Left lung (tissue), 10 donors: Measurements from ENCODE around the gene SRPRB. TPM values are rescaled to one million over a fixed set of nuclear protein-coding genes. Genes with fewer than 3 reads are reported as not detected.

Source experiments
- ATAC-seq: fragments of 200-7000 bp; cut with Tn5 transposase; one replicate; pipeline ENCODE4 v1.9.1; 2020; ENCODE audit warnings: moderate library complexity
- DNase-seq, 4 donors: peaks; one replicate each; pipeline ENCODE4 v3.0.0-alpha.2; 2013 to 2020
- H3K27ac ChIP-seq, 2 donors: fragments of 200-600 bp; sonication (generic) in 1 of 2; one replicate each; pipeline versions ENCODE4 v1.5.0 to v1.8.0; 2020 to 2021
- H3K27me3 ChIP-seq, 2 donors: fragments of 200-600 bp; sonication (generic) in 1 of 2; one replicate each; pipeline versions ENCODE4 v1.5.0 to v1.8.0; 2020 to 2021
- H3K36me3 ChIP-seq, 2 donors: fragments of 200-600 bp; sonication (generic) in 1 of 2; one replicate each; pipeline versions ENCODE4 v1.5.0 to v1.8.0; 2020 to 2021
- H3K4me1 ChIP-seq, 2 donors: fragments of 200-600 bp; one replicate each; pipeline ENCODE4 v1.8.0; 2021
- H3K4me3 ChIP-seq, 2 donors: fragments of 200-600 bp; sonication (generic) in 1 of 2; one replicate each; pipeline versions ENCODE4 v1.5.0 to v1.8.0; 2020 to 2021; ENCODE audit warnings: mild to moderate bottlenecking in 1 of 2
- H3K9me3 ChIP-seq, 2 donors: fragments of 200-600 bp; sonication (generic) in 1 of 2; one replicate each; pipeline versions ENCODE4 v1.5.0 to v1.8.0; 2020 to 2021
- intact Hi-C, 2 donors: fragments of 100-400 bp; cut with DNase I; formaldehyde crosslinking; loops; one replicate each; pipeline versions ENCODE4 v1.11.2 to v1.14.2; 2022
- polyA plus RNA-seq, 6 donors: library from polyadenylated mRNA; unstranded; fragments of 120-200 nt; gene quantifications; one replicate each; pipeline ENCODE4 v1.2.1, GENCODE V29; 2013; ENCODE audit not compliant: insufficient read length in 6 of 6
- total RNA-seq, 2 donors: library from RNA; stranded (reverse); fragmentation: NEBNext Ultra II Directional; extraction: Animal tissue kit (Norgen Biotek cat#: 25700); gene quantifications; one replicate each; pipeline ENCODE4 v1.2.1, GENCODE V29; 2021
- TF ChIP-seq, protein P1 (sequence below), 2 donors: fragments of 200-600 bp; sonication (generic) in 1 of 2; IDR thresholded peaks; one replicate each; pipeline versions ENCODE4 v1.5.0 to v1.8.0; 2021; ENCODE audit warnings: antibody characterized with exemption in 2 of 2
- donor health status: DM: no; HTN: yes; CAD: no.
- donor health status: DM: no; HTN: no; CAD: no.

The SRPRB gene
- total and polyA plus RNA-seq, 8 donors, result 36.2 to 117 (median 43.9) TPM

GRCh38 chr3:133758568-133758928 is 47.1 kb upstream of the SRPRB start:
- TF ChIP-seq, protein P1, sequence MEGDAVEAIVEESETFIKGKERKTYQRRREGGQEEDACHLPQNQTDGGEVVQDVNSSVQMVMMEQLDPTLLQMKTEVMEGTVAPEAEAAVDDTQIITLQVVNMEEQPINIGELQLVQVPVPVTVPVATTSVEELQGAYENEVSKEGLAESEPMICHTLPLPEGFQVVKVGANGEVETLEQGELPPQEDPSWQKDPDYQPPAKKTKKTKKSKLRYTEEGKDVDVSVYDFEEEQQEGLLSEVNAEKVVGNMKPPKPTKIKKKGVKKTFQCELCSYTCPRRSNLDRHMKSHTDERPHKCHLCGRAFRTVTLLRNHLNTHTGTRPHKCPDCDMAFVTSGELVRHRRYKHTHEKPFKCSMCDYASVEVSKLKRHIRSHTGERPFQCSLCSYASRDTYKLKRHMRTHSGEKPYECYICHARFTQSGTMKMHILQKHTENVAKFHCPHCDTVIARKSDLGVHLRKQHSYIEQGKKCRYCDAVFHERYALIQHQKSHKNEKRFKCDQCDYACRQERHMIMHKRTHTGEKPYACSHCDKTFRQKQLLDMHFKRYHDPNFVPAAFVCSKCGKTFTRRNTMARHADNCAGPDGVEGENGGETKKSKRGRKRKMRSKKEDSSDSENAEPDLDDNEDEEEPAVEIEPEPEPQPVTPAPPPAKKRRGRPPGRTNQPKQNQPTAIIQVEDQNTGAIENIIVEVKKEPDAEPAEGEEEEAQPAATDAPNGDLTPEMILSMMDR (IDR thresholded peaks at IDR 0.05), result no peak
- H3K4me1 ChIP-seq, result no peaks in the 10 kb centered on the region
- ATAC-seq (no peak), DNase-seq (no peak)
- H3K27ac ChIP-seq, result no peak overlapping the region
- no peaks in the 10 kb centered on the region for H3K36me3 ChIP-seq
- no peaks in the 10 kb centered on the region for H3K9me3 ChIP-seq
- intact Hi-C loops, result no loop called here
- no peaks in the 10 kb centered on the region for H3K27me3 ChIP-seq
- H3K4me3 ChIP-seq, result no peak overlapping the region

DNA sequence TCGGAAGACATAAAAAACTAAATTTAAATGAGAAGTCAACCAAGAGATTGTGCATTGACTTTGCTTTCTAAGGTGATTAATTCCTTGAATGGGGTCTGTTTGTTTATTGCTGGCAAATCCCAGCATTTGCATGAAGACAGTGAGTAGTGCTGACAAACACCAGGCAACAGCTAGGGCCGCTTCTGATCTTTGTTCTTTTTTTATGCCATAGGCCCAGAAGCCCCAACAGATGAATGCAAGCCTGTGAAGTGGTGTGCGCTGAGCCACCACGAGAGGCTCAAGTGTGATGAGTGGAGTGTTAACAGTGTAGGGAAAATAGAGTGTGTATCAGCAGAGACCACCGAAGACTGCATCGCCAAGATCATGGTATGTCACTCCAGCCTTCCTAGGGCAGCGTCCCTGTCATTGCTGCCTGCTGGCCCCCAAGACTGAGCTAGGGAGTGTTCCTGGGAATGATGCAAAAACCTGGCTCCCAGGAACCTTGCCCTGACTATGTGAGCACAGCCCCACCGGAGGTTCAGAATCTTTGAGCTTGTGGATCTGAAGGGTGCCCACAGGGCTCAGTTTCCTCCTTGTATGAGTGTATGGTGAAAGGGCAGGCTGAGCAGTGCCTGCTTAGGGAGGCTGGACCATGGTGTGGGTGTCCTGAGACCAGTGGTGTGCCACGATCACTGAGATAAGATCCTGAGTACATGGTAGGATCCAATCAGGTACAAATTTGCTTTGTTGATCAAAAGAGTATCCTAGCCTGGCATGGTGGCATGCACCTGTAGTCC is 46.5 kb upstream of the SRPRB start:
- TF ChIP-seq, protein P1 (IDR thresholded peaks at IDR 0.05), result no peak
- H3K9me3 ChIP-seq, result no peaks in the 10 kb centered on the region
- no peaks in the 10 kb centered on the region for H3K27me3 ChIP-seq
- intact Hi-C loops, result no loop called here
- H3K27ac ChIP-seq, result no peak overlapping the region
- no peaks in the 10 kb centered on the region for H3K36me3 ChIP-seq
- no peaks in the 10 kb centered on the region for H3K4me1 ChIP-seq
- ATAC-seq (no peak), DNase-seq (no peak)
- H3K4me3 ChIP-seq, result no peak overlapping the region

GRCh38 chr3:133759740-133760305 is 45.8 kb upstream of the SRPRB start:
- H3K4me1 ChIP-seq, result no peaks in the 10 kb centered on the region
- TF ChIP-seq, protein P1 (IDR thresholded peaks at IDR 0.05), result no peak
- ATAC-seq, result no peak
- no peaks in the 10 kb centered on the region for H3K9me3 ChIP-seq
- no peaks in the 10 kb centered on the region for H3K36me3 ChIP-seq
- DNase-seq, result no peak
- H3K27me3 ChIP-seq, result no peaks in the 10 kb centered on the region
- H3K27ac ChIP-seq, result no peak overlapping the region
- intact Hi-C loops, result no loop called here
- no peak overlapping the region for H3K4me3 ChIP-seq

DNA sequence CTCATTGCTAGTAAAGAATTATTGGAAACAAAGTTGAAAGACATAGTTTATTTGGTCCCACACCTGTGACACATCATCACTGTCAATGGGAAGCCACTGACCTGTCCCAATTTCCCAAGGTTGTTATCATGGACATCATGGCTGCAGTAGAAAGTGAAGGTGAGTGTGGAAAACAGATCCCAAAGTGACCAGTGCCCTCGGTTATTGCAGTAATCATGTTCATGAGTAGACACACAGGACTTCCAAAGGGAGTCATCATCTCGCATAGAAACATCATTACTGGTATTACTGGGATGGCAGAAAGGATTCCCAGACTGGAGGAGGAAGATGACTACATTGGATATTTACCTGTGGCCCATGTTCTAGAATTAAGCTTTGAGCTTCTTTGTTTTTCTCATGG is 44.7 kb upstream of the SRPRB start:
- intact Hi-C loops, result no loop called here
- no peak overlapping the region for H3K4me3 ChIP-seq
- TF ChIP-seq, protein P1 (IDR thresholded peaks at IDR 0.05), result no peak
- ATAC-seq, result no peak
- no peak for DNase-seq
- H3K4me1 ChIP-seq, result no peaks in the 10 kb centered on the region
- H3K27me3 ChIP-seq, result no peaks in the 10 kb centered on the region
- no peaks in the 10 kb centered on the region for H3K36me3 ChIP-seq
- H3K27ac ChIP-seq, result no peak overlapping the region
- no peaks in the 10 kb centered on the region for H3K9me3 ChIP-seq

DNA sequence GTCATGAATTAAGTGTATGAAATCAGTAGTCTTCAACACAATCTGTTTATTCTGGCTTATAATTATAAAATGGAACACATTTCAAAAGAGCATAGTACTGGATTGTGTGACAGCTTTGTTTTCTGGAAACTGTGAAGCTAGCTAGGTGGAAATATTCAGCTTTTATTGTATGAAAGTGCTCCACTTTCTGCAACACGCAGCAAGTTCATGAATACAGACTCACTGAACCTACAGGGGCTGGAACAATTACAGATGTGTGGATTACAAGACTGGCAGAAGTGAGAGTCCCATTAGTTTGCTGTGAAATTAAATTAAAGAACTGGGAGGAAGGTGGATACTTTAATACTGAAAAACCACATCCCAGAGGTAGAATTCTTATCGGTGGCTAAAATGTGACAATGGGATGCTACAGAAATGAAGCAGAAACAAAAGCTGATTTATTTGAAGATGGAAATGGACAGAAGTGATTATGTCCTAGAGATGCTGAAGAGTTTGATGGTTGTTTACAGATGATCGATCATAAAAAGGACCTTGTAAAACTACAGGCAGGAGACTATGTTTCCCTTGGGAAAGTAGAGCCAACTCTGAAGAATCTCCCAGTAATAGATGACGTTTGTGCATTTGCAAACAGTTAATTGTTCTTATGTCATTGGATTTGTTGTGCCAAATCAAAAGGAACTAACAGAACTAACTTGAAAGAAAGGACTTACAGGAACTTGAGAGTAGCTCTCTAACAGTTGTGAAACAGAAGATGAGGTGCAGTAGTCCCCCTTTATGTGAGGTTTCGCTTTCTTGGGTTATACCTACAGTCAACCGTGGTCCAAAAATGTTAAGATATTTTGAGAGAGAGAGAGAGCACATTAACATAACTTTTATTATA is 43.8 kb upstream of the SRPRB start:
- Histone ChIP-seq H3K4me1 (no peaks in the 10 kb centered on the region), H3K27ac (no peak overlapping the region), H3K4me3 (no peak overlapping the region), H3K9me3 (no peaks in the 10 kb centered on the region), H3K36me3 (no peaks in the 10 kb centered on the region), H3K27me3 (no peaks in the 10 kb centered on the region)
- intact Hi-C loops, result no loop called here
- TF ChIP-seq, protein P1 (IDR thresholded peaks at IDR 0.05), result no peak
- no peak for ATAC-seq
- DNase-seq, result no peak
